GM21367 (cell line): ENCODE data around the gene MYCT1.
"Not testable (repeated sequence)": the region's sequence is repeated elsewhere in the genome, so short reads cannot be mapped to it uniquely, and the experiment has no call there.

Source experiments
- ATAC-seq: cut with Tn5 transposase; IDR thresholded peaks from one replicate; pipeline ENCODE4 v1.9.1; 2021; ENCODE audit not compliant: unreplicated experiment

MYCT1 gene, protein sequence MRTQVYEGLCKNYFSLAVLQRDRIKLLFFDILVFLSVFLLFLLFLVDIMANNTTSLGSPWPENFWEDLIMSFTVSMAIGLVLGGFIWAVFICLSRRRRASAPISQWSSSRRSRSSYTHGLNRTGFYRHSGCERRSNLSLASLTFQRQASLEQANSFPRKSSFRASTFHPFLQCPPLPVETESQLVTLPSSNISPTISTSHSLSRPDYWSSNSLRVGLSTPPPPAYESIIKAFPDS

GRCh38 chr6:152697634-152698033 lies at the start of gene MYCT1:
Gene MYCT1, plus strand, starts transcription at chr6:152697897. Its CDS starts 6 bp downstream, at chr6:152697903.
- ATAC-seq, result no peak

GRCh38 chr6:152648105-152648504 lies 49.6 kb upstream of the MYCT1 start:
- no peak for ATAC-seq

DNA sequence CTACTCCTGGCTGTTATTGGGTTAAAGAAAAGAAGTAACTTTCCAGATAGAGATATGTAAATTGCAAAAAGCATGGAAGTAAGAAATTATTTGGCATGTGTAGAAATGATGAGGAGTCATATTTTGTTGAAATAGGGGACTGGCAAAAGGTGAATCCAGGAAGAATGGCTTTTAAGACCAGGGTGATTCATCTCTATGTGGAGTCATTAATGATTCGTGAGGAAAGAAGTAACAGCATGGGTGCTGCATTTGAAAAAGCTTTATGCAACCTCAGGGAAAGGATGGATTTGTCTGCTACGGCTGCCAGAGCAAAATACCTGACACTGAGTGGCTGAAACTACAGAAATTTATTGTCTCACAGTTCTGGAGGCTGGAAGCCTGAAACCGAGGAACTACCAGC lies 45.7 kb upstream of the MYCT1 start:
- no peak for ATAC-seq

GRCh38 chr6:152661776-152662175 lies 35.9 kb upstream of the MYCT1 start:
- ATAC-seq, result no peak

DNA sequence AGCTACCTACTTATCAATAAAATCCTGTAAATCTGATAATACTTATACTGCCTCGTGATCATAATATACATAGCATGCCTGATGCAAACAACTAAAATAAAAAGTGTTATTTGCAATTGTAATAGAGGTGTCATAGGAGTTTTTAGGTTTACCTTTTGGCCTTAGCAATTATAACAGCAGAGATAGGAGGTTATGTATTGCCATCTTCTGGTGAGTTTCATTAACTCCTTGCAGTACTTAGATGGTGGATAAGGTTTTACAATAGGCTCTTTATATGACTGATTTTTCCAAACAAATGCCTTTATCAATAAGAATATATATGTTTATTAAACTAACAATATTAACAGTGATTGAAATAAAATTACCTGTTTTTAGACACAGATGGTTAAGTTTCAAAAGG lies 27.8 kb upstream of the MYCT1 start:
- no peak for ATAC-seq

GRCh38 chr6:152671171-152671570 lies 26.5 kb upstream of the MYCT1 start:
- ATAC-seq, result no peak

GRCh38 chr6:152673236-152673635 lies 24.5 kb upstream of the MYCT1 start:
- ATAC-seq, result no peak

GRCh38 chr6:152680151-152680550 lies 17.5 kb upstream of the MYCT1 start:
- ATAC-seq, result no peak

DNA sequence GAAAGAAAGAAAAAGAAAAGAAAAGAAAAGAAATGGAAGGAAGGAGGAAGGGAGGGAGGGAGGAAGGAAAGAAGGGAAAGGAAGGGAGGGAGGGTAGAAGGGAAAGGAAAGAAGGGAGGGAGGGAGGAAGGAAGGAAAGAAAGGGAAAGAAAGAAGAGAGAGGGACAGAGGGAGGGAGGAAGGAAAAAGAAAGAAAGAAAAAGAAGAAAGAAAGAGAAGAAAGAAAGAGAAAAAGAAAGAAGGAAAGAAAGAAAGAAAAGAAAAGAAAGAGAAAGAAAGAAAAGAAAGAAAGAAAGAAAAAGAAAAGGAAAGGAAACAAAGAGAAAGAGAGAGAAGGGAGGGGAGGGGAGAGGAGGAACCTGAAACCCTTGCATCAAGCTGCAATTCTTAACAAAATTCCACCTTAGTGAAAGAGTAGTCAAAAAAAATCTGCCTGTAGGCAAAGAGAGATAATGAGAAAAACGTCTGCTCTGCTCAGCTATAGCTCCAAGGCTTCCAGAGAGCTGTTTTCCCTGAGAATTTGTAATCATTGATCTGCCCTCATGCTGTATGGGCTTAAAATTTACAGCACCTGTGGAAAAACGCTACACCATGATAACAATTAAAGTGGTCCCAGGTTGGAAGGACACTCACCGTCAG lies 16.7 kb upstream of the MYCT1 start:
- no peak for ATAC-seq

DNA sequence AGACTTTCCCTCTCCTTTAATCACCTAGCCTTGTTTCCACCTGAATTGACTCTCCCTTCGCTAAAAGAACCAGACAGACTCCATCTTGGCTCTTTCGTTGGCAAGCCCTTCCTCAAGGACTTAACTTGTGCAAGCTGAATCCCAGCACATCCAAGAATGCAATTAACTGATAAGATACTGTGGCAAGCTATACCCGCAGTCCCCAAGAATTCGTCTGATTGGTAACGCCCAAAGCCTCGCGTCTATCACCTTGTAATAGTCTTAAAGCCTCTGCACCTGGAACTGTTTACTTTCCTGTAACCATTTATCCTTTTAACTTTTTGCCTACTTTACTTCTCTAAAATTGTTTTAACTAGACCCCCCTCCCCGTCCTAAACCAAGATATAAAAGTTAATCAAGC lies 15.6 kb upstream of the MYCT1 start:
- no peak for ATAC-seq

DNA sequence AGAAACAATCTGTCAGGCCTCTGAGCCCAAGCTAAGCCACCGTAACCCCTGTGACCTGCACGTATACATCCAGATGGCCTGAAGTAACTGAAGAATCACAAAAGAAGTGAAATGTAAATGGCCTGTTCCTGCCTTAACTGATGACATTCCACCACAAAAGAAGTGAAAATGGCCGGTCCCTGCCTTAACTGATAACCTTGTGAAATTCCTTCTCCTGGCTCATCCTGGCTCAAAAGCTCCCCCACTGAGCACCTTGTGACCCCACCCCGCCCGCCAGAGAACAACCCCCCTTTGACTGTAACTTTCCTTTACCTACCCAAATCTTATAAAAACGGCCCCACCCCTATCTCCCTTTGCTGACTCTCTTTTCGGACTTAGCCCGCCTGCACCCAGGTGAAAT lies 14.8 kb upstream of the MYCT1 start:
- not testable (repeated sequence) for ATAC-seq

DNA sequence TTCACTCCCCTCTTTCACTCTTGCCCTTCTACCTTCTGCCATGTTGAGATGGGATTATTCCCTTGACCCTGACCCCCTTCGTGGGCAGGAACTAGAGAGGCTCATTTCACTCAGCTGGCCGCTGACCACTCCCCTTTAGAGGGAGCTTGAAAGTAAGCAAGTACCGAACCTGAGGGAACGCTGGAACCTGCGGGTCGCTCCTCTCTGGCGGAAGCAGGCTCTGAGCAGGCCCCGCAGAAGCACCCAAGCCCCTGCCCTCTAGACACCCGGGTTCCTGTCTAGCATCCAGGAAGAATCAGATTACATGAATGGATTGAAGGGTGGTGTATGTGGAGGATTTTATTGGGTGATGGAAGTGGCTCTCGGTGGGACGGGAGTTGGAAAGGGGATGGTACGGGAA lies 11.9 kb upstream of the MYCT1 start:
- ATAC-seq, result no peak

- ATAC-seq, result no peak
These were observed 2.2 kb upstream of the MYCT1 start for GRCh38 chr6:152695372-152696045.

DNA sequence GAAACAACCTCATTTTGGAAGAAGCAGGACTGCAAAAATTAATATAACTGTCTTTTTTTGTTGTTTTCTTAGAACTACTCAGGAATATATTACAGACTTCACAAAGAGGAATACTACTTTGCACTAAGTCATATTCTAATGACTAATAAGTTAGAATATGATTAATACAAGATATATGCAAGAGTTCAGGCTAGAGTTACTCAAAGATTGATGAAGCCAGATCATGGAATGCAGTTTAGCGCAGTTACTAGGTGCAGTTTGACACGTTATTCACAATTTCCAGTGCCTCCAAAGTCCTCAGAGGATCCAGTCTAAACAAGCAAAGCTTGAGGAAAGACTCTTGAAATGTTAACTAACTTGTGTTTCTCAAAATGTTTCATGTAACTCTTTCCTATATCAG lies 1.2 kb upstream of the MYCT1 start:
- no peak for ATAC-seq

DNA sequence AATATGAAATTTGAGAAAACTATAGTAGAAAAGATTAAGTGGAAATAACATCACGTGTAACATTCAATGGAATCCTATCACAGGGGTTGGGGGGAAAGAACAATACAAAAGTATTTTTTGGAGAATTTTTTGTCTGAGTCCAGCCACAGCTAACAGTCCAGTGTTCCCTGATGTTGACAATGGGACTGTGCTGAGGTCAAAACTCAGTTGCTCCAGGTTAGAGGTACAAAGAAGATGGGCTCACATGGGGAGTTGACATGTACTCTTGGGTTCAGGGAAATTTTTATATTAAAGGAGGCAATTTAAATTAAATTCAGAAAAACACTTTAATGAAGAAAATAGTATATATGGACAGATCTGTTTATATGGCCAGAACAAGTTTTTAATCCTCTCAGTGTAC lies 995 bp downstream of the MYCT1 start:
- no peak for ATAC-seq

- ATAC-seq, result no peak
These were observed 2.7 kb downstream of the MYCT1 start for GRCh38 chr6:152700427-152700826.

- ATAC-seq, result no peak
These were observed 3.6 kb downstream of the MYCT1 start for GRCh38 chr6:152701081-152701862.

GRCh38 chr6:152701863-152702401 lies 4.2 kb downstream of the MYCT1 start:
- no peak for ATAC-seq

DNA sequence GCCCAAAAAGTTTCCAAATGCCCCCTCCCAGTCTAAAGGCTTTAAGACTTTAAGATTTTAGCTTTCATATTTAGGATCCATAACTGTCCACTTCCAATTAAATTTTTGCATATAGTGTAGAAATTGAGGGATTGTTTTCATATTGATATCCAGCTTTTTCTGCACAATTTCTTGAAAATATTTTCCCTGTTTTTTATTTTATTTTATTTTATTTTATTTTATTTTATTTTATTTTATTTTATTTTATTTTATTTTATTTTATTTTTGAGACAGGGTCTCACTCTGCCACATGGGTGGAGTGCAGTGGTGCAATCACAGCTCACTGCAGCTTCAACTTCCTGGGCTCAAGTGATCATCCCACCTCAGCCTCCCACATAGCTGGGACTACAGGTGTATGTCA lies 6.1 kb downstream of the MYCT1 start:
- not testable (repeated sequence) for ATAC-seq

DNA sequence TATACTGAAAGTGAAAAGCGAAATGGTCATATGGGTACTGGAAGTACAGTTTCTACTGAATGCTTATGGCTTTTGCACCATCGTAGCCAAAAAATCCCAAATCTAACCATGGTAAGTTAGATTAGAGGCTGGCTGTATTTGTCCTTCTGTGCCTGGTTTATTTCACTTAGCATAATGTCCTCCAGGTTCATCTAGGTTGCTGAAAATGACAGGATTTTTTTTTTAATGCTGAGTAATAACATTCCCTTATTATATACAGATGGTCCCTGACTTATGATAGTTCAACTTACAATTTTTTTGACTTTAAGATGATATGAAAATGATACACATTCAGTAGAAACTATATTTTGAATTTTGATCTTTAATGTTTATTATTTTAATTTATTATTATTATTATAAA lies 7.6 kb downstream of the MYCT1 start:
- ATAC-seq, result no peak

DNA sequence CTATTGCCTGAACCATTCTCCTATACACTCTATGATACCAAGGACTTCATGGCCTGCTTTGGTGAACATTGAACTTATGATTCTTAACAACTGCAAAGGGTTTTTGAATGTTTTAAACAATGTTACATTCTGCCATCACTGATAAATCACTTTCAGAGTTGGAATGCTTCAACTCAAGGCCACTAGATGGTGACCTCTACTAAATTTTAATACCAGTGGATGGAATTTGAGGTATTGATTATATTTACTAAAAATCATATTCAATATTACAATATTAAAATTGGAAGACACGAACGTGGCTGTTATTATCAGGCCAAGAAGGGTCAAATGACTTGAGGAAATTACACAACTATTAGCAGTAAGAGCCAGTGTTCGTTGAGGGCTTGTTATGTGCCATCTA lies 18.6 kb downstream of the MYCT1 start:
- no peak for ATAC-seq
